ENCODE measurements around the gene TEN1. TPM values are rescaled to one million over a fixed set of nuclear protein-coding genes. Genes with fewer than 3 reads are reported as not detected.

The TEN1 gene
- total and polyA plus RNA-seq, 2 of the 4 experiments (the other 2 are of a cell fraction) = 14.7 to 17.9 TPM

DNA sequence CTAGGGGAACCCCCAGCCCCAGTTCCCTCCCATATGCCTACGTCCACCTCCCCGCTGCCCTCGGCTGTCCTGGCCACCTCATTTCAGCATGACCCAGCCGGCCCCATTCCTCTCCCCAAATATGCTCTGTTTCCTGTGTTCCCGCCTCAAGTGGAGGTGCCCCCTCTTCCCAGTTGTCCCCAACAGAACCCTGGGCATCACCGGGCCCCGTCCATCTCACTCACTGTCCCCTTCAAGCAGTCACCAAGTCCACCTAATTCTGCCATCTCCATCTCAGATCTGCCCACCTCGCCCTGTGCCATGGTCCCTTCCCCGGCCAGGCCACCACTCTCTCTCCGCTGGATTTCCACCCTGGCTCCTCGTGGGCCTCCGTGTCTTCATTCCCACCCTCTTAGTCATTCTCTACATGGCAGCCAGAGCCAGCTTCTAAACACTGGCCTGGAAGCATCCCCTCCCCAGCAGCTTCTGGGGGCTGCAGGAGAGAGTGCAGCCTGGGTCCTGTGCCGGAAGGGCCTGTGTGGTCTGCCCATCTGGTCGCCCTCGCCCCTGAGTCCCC is 34.4 kb downstream of the TEN1 start:
- ChIA-PET POLR2A (ENCODE audit: unreplicated experiment) (no interaction called here), CTCF (interaction anchor here (1.0 to 1.5 kb wide), 7 partner anchors 8 to 286 kb away, joined by 3 to 6 read pairs (median 4); partner anchors contain the start of genes MRPL38 and SRP68)
- Histone ChIP-seq H4K20me1 (ENCODE audit: insufficient read depth, low read length) (no peaks in the 10 kb centered on the region), H3K9me1 (ENCODE audit: insufficient read depth, low read length) (no peaks in the 10 kb centered on the region), H2BK120ac (ENCODE audit: low read depth, low read length) (no peak overlapping the region), H4K91ac (ENCODE audit: insufficient read depth, low read depth, low read length) (no peak overlapping the region), H2AK9ac (replicated peaks; ENCODE audit: low read depth, low read length, poor library complexity) (peak overlapping the region; percentile 65), H3K4me2 (ENCODE audit: low read depth, low read length) (no peak overlapping the region), H3K14ac (replicated peaks; ENCODE audit: low read depth, low read length) (peak overlapping the region; percentile 15; the same call in 1 of the 2 replicates), H3K9ac (ENCODE audit: low read depth, low read length) (no peak overlapping the region), H4K8ac (ENCODE audit: low read depth in 2 of 2, low read length in 2 of 2) (no peak overlapping the region; a peak in 1 of 4 replicates), H3K27me3 (ENCODE audit: control insufficient read depth, insufficient read depth, low read length) (peaks cover 14% of the 10 kb centered on the region; the same call in 1 of the 2 replicates), H2BK15ac (ENCODE audit: low read depth, low read length) (no peak overlapping the region), H3K4me3 (ENCODE audit: insufficient read depth, low read depth, low read length) (no peak overlapping the region), H2BK20ac (ENCODE audit: low read depth, low read length) (no peak overlapping the region), H3K27ac (ENCODE audit: insufficient read depth, low read length) (no peak overlapping the region), H3K23ac (ENCODE audit: low read depth, low read length) (no peak overlapping the region), H3K79me1 (ENCODE audit: low read depth in 1 of 2, low read length in 2 of 2) (no peaks in the 10 kb centered on the region), H3K4ac (ENCODE audit: low read depth, low read length) (0 out of 2 replicates have a peak overlapping the region, but pooled peaks have one; percentile 51), H3K56ac (ENCODE audit: extremely low read depth, insufficient read depth, low read length) (no peak overlapping the region), H3K18ac (ENCODE audit: low read depth, low read length) (no peak overlapping the region), H3K9me3 (ENCODE audit: control insufficient read depth, insufficient read depth, low read length) (no peaks in the 10 kb centered on the region), H2AK5ac (ENCODE audit: low read depth, low read length) (no peak overlapping the region; the same call in 1 of the 2 replicates), H4K5ac (ENCODE audit: low read depth, low read length) (no peak overlapping the region), H2BK5ac (ENCODE audit: low read depth, low read length, poor library complexity, severe bottlenecking) (no peak overlapping the region), H3K36me3 (ENCODE audit: control insufficient read depth, insufficient read depth, low read length) (no peaks in the 10 kb centered on the region), H3K4me1 (ENCODE audit: control insufficient read depth, insufficient read depth, low read length) (peaks cover 7% of the 10 kb centered on the region), H2AFZ (replicated peaks; ENCODE audit: low read length, poor library complexity) (peak overlapping the region; percentile 83)
- TF ChIP-seq, protein P1, sequence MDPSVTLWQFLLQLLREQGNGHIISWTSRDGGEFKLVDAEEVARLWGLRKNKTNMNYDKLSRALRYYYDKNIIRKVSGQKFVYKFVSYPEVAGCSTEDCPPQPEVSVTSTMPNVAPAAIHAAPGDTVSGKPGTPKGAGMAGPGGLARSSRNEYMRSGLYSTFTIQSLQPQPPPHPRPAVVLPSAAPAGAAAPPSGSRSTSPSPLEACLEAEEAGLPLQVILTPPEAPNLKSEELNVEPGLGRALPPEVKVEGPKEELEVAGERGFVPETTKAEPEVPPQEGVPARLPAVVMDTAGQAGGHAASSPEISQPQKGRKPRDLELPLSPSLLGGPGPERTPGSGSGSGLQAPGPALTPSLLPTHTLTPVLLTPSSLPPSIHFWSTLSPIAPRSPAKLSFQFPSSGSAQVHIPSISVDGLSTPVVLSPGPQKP (IDR thresholded peaks at IDR 0.05; ENCODE audit: borderline replicate concordance, low read depth, low read length) = no peak
- TF ChIP-seq, protein P2, sequence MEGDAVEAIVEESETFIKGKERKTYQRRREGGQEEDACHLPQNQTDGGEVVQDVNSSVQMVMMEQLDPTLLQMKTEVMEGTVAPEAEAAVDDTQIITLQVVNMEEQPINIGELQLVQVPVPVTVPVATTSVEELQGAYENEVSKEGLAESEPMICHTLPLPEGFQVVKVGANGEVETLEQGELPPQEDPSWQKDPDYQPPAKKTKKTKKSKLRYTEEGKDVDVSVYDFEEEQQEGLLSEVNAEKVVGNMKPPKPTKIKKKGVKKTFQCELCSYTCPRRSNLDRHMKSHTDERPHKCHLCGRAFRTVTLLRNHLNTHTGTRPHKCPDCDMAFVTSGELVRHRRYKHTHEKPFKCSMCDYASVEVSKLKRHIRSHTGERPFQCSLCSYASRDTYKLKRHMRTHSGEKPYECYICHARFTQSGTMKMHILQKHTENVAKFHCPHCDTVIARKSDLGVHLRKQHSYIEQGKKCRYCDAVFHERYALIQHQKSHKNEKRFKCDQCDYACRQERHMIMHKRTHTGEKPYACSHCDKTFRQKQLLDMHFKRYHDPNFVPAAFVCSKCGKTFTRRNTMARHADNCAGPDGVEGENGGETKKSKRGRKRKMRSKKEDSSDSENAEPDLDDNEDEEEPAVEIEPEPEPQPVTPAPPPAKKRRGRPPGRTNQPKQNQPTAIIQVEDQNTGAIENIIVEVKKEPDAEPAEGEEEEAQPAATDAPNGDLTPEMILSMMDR (conservative IDR thresholded peaks at IDR 0.05; ENCODE audit: low read depth, low read length) = no peak
- 55% methylated on average over 13 of the region's 15 CpGs; no CpG with 5 or more reads in 1 of the 2 experiments for whole genome bisulfite sequencing, 2 experiments (ENCODE audit: extremely low coverage in 2 of 2, insufficient read length in 1 of 2)
- dilution Hi-C loops (cut with HindIII; ENCODE audit: low sequenced_read_pairs, unreplicated experiment) = no loop called here
- BruUV-seq (replicated peaks) = no TSS peak
- in situ Hi-C loops (cut with MboI; ENCODE audit: low sequenced_read_pairs) = loop anchor here (10.0 kb wide), 1 partner anchor 281 kb away; no protein-coding TSS in a partner anchor
- ATAC-seq (ENCODE audit: low read depth) (peak; percentile 19; the same call in 1 of the 2 replicates), DNase-seq (no peak)
- intact Hi-C loops (cut with micrococcal nuclease) = no loop called here
